Retina (tissue), 1 donor: ENCODE measurements around the gene TBC1D20.

ENCODE experiments used
- DNase-seq: peaks from one replicate; pipeline ENCODE4 v3.0.0-alpha.2; 2016

The TBC1D20 gene

GRCh38 chr20:437787-438486 is 24.4 kb downstream of the TBC1D20 start:
- no peak for DNase-seq

- DNase-seq, result no peak
These were observed 25.9 kb downstream of the TBC1D20 start for GRCh38 chr20:436476-436875.

- no peak for DNase-seq
These were observed 26.8 kb downstream of the TBC1D20 start for GRCh38 chr20:435558-435957.

- DNase-seq, result no peak
These were observed 27.5 kb downstream of the TBC1D20 start for GRCh38 chr20:434661-435419.

GRCh38 chr20:434221-434620 is 28.1 kb downstream of the TBC1D20 start:
- no peak for DNase-seq

- DNase-seq, result no peak
These were observed 28.9 kb downstream of the TBC1D20 start for GRCh38 chr20:433300-433975.

- no peak for DNase-seq
These were observed 29.5 kb downstream of the TBC1D20 start for GRCh38 chr20:432677-433299.

- DNase-seq, result no peak
These were observed 30.1 kb downstream of the TBC1D20 start for GRCh38 chr20:432208-432607.

GRCh38 chr20:431012-431904 is 31.1 kb downstream of the TBC1D20 start:
- peak; percentile 63 for DNase-seq

- no peak for DNase-seq
These were observed 32.0 kb downstream of the TBC1D20 start for GRCh38 chr20:430091-430999.

- DNase-seq, result no peak
These were observed 33.6 kb downstream of the TBC1D20 start for GRCh38 chr20:428658-429200.

GRCh38 chr20:427849-428657 is 34.3 kb downstream of the TBC1D20 start:
- no peak for DNase-seq

GRCh38 chr20:427401-427800 is 34.9 kb downstream of the TBC1D20 start:
- no peak for DNase-seq

GRCh38 chr20:426566-426965 is 35.8 kb downstream of the TBC1D20 start:
- DNase-seq, result no peak

GRCh38 chr20:421685-422250 is 40.6 kb downstream of the TBC1D20 start:
- DNase-seq, result no peak

- DNase-seq, result no peak
These were observed 41.4 kb downstream of the TBC1D20 start for GRCh38 chr20:420721-421574.

- DNase-seq, result no peak
These were observed 42.1 kb downstream of the TBC1D20 start for GRCh38 chr20:420166-420620.

- no peak for DNase-seq
These were observed 42.7 kb downstream of the TBC1D20 start for GRCh38 chr20:419556-420165.
